ENCODE results near the gene RBCK1.
A peak's percentile ranks its signal among the peaks of the same experiment; 100 is the strongest.
"Not testable (repeated sequence)": the region's sequence is repeated elsewhere in the genome, so short reads cannot be mapped to it uniquely, and the experiment has no call there.

RBCK1 gene

GRCh38 chr20:440148-440547 is 32.0 kb downstream of the RBCK1 start:
- no peak for DNase-seq

- DNase-seq: no peak
Measured at GRCh38 chr20:440636-441035, 32.5 kb downstream of the RBCK1 start.

GRCh38 chr20:443223-443775 is 35.2 kb downstream of the RBCK1 start:
- no peak for DNase-seq

- DNase-seq: no peak
Measured at GRCh38 chr20:444117-444516, 36.0 kb downstream of the RBCK1 start.

- DNase-seq: no peak
Measured at GRCh38 chr20:444862-445426, 36.8 kb downstream of the RBCK1 start.

- no peak for DNase-seq
Measured at GRCh38 chr20:445514-446336, 37.6 kb downstream of the RBCK1 start.

- not testable (repeated sequence) for DNase-seq
Measured at GRCh38 chr20:452021-452420, 43.9 kb downstream of the RBCK1 start.

- DNase-seq: no peak
Measured at GRCh38 chr20:454951-455350, 46.9 kb downstream of the RBCK1 start.

GRCh38 chr20:458776-459175 is 50.7 kb downstream of the RBCK1 start:
- no peak for DNase-seq

- no peak for DNase-seq
Measured at GRCh38 chr20:460180-460579, 52.1 kb downstream of the RBCK1 start.

GRCh38 chr20:460707-461106 is 52.6 kb downstream of the RBCK1 start:
- DNase-seq: no peak

GRCh38 chr20:461254-462198 is 53.4 kb downstream of the RBCK1 start:
- peak; percentile 25 for DNase-seq

- peak; percentile 68 for DNase-seq
Measured at GRCh38 chr20:462199-462991, 54.3 kb downstream of the RBCK1 start, which contains the start of gene TBC1D20. TBC1D20 (minus strand) TSS chr20:462533; CDS start chr20:462405, 128 bp downstream.

GRCh38 chr20:467755-468154 is 59.7 kb downstream of the RBCK1 start:
- no peak for DNase-seq

- DNase-seq: no peak
Measured at GRCh38 chr20:469746-470490, 61.8 kb downstream of the RBCK1 start.

- DNase-seq: no peak
Measured at GRCh38 chr20:472137-472846, 64.2 kb downstream of the RBCK1 start.

GRCh38 chr20:472889-473292 is 64.8 kb downstream of the RBCK1 start:
- DNase-seq: no peak

- no peak for DNase-seq
Measured at GRCh38 chr20:474581-474980, 66.5 kb downstream of the RBCK1 start.

GRCh38 chr20:475463-476357 is 67.6 kb downstream of the RBCK1 start:
- DNase-seq: no peak
